H1 (cell line): ENCODE measurements around the gene STEAP3. TPM values are rescaled to one million over a fixed set of nuclear protein-coding genes. Genes with fewer than 3 reads are reported as not detected.

Experiments
- CHD7 ChIP-seq: fragments of 300-600 bp; sonication (generic); IDR thresholded peaks from 2 replicates; pipeline ENCODE4 v1.7.1; 2012; ENCODE audit warnings: low read length, moderate library complexity, mild to moderate bottlenecking, inconsistent platforms; ENCODE audit not compliant: insufficient replicate concordance
- POLR2AphosphoS5 ChIP-seq: IDR thresholded peaks from 2 replicates; pipeline ENCODE4 v1.6.1; 2011; ENCODE audit warnings: low read depth, low read length
- POU5F1 ChIP-seq: IDR thresholded peaks from 2 replicates; pipeline ENCODE4 v1.6.1; 2011; ENCODE audit warnings: low read depth, mild to moderate bottlenecking, low read length, moderate library complexity
- SP1 ChIP-seq: IDR thresholded peaks from 2 replicates; pipeline ENCODE4 v1.6.1; 2011; ENCODE audit warnings: low read depth, low read length
- SP4 ChIP-seq: IDR thresholded peaks from 2 replicates; pipeline ENCODE4 v1.6.1; 2012; ENCODE audit warnings: low read length, inconsistent platforms
- TAF7 ChIP-seq: optimal IDR thresholded peaks from 2 replicates; pipeline ENCODE3; 2011; ENCODE audit warnings: low read depth, mild to moderate bottlenecking, inconsistent platforms, low read length, moderate library complexity, borderline replicate concordance
- TBP ChIP-seq: IDR thresholded peaks from 2 replicates; pipeline ENCODE4 v1.6.1; 2011; ENCODE audit warnings: low read depth, low read length, improper control_type of control experiment
- polyA plus RNA-seq, 7 experiments: library from polyadenylated mRNA; depleted of rRNA in 3 of 7; stranded (reverse) in 5 of 7; unstranded in 2 of 7; fragments of >200 nt in 5 of 7; fragments of 200-250 nt in 2 of 7; gene quantifications; 1 replicate in 5 of 7; 2 replicates in 1 of 7; 4 replicates in 1 of 7; pipeline versions ENCODE4 v1.2.1 to v1.2.3, GENCODE V29; 2011 to 2013; ENCODE audit warnings: missing spikeins in 2 of 7, mixed read lengths in 2 of 7
- total RNA-seq: library from RNA; stranded (reverse); fragmentation: NEBNext Ultra II Directional; extraction: Animal tissue kit (Norgen Biotek cat#: 25700); gene quantifications from 2 replicates; pipeline ENCODE4 v1.2.1, GENCODE V29; 2021
- TF ChIP-seq, protein P1 (sequence below): IDR thresholded peaks from 2 replicates; pipeline ENCODE4 v1.6.1; 2012; ENCODE audit warnings: inconsistent platforms

STEAP3 gene
- total and polyA plus RNA-seq, 2 of the 8 experiments (the other 6 are each of a cell fraction or from before 2014, with no cell fraction given): 21.7 to 27.9 TPM

- no peak for TF ChIP-seq CHD7
- no peak for TF ChIP-seq SP1
- no peak for TF ChIP-seq SP4
- TF ChIP-seq POU5F1: no peak
- no peak for TF ChIP-seq TAF7
- no peak for TF ChIP-seq TBP
- TF ChIP-seq, protein P1, sequence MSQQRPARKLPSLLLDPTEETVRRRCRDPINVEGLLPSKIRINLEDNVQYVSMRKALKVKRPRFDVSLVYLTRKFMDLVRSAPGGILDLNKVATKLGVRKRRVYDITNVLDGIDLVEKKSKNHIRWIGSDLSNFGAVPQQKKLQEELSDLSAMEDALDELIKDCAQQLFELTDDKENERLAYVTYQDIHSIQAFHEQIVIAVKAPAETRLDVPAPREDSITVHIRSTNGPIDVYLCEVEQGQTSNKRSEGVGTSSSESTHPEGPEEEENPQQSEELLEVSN: no peak
- no peak for TF ChIP-seq POLR2AphosphoS5
Observed at GRCh38 chr2:119230219-119231185, 6.9 kb downstream of the STEAP3 start (continued).
